ENCODE measurements around the gene TSKS.
"Not testable (repeated sequence)": the region's sequence is repeated elsewhere in the genome, so short reads cannot be mapped to it uniquely, and the experiment has no call there.

The TSKS gene

DNA sequence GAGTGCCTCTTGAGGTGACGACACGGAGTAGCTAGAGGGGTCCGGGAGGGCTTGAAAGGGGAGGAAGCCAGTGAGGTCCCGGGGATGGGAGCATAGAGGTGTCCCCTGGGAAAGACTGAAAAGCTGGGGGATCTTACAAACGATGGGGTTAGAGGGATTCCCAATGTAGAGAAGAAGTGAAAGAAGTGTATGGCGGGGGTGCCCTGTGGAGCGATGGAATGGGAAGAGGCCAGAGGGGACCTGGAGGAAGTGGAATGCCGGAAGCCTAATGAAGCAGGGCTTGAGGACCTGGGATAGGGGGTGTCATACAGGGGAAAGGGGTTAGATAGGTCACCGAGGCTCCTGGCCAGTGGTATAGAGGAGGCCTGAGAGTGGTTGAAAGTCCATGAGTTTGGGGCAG lies 4.3 kb upstream of the TSKS start:
- no peak for DNase-seq (ENCODE audit: low read depth in 1 of 2, low spot score in 1 of 2)

DNA sequence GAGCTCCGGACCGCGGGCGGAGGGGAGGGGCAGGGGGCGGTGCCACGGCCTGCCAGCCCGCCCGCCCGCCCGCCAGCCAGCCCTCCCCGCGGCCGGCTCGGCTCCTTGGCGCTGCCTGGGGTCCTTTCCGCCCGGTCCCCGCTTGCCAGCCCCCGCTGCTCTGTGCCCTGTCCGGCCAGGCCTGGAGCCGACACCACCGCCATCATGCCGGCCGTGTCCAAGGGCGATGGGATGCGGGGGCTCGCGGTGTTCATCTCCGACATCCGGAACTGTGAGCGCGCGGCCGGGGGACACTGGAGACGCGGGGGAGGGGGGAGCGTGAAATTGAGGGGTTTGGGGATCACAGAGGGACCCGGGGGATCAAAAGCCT lies 3.8 kb upstream of the TSKS start, which contains the start of gene AP2A1:
Gene AP2A1, plus strand, starts transcription at position 72 of the 370 bp plus-strand sequence. Its CDS starts 133 bp downstream, at position 205.
- DNase-seq (ENCODE audit: low read depth in 1 of 2, low spot score in 1 of 2): no peak

DNA sequence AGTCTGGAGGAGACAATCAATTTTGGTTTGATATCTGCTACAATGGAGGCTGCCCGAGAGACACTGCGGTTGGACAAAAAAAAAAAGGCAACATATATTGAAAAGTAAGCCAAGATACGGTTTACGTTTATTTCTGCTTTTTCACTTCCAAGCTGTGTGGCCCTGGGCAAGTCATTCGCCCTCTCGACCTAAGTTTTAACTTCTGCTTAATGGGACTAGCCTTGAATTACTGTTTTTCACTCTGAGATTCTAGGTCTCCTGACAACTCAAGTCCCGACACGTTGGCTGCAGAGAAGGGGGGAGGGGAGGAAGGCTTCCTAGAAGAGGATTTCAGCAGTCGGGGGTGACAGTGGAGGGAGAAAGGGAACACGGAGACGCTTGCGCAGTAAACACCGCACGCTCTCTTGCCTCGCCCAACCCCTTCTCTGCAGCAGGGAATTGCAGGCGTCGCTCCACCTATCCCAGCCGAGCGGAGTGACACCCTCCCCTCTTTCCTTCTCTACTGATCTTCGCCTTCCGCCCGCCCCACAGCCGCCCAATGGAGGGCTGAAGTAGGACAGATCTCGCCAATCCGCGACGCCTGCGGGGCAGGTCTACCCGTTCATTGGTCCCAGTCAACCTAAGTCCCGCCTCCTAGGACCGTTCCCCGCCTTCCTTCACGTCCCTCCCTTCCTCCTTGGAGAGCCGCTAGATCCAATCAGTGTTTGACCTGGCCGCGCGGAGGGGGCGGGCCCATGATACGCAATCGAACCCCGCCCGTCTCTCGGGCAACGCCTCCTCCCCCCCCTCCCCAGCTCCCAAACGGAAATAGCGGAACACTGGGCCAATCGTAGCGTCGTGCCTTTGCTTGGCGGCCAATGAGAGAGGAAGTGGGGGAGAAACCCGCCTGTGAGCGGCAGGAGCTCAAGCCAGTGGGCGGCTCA lies 3.2 kb upstream of the TSKS start:
- DNase-seq (ENCODE audit: low read depth in 1 of 2, low spot score in 1 of 2): peak; percentile 97 to 99

DNA sequence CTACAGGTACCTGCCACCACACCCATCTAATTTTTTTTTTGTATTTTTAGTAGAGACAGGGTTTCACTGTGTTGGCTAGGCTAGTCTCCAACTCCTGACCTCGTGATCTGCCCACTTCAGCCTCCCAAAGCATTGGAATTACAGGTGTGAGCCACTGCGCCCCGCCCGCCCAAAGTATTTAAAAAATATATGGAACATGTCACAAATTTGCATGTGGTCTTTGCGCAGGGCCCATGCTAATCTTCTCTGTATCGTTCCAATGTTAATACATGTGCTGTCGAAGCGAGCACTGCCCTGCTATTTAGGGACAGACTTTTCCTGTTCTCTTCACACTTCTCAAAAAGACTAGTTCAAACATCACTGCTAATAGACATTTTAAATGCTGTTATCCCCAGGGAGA lies 1.2 kb upstream of the TSKS start:
- DNase-seq (ENCODE audit: low read depth in 1 of 2, low spot score in 1 of 2): no peak

DNA sequence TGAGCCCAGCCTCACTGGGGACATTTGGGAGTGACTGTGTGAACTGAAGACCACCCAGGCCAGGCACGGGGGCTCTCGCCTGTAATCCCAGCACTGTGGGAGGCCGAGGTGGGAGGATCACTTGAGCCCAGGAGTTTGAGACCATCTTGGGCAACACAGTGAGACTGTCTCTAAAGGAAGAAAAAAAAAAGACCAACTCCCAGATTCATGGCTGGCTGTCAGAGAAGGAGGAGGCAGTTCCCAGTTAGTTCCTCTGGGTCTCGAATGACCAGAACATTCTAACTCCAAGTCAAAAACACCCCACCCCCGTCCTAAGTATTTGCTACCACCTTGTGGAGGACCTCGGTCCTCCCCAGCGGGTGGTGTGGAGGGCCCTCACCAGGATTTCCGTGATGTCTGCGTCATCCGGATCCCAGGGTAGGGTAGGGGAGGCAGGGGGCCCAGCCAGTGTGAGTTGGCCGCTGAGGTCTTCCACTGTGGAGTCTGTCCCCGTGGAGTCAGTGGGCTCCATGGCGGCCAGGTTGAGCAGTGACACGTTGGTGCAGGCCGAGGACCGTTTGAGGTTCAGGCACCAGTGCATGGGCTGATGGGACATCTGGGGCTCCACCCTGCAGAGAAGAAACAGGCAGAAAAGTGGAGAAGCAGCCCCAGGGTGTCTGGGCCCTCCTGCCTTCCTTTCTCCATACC lies 1.3 kb downstream of the TSKS start:
- no peak for DNase-seq (ENCODE audit: low read depth in 1 of 2, low spot score in 1 of 2)

GRCh38 chr19:49761249-49761624 lies 1.9 kb downstream of the TSKS start:
- DNase-seq (ENCODE audit: low read depth in 1 of 2, low spot score in 1 of 2): no peak

DNA sequence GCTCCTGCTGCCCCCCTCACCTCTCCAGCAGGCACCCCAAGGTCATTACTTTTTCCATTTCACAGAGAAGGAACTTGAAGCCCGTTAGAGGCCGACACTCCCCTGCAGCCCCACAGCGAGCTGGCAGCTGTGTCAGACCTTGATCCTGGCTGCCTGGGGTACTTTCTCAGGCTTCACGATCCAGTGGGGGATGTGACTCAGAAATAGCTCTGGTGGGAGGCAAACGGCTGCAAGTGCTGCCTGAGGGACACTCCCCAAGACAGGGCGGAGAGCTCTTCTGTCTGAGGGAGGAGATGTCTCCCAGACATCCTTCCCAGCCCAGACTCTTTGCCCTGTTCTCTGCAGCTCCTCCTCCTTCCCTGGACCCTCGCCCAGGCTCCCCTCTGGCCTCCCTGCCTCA lies 4.8 kb downstream of the TSKS start:
- no peak for DNase-seq (ENCODE audit: low read depth in 1 of 2, low spot score in 1 of 2)

DNA sequence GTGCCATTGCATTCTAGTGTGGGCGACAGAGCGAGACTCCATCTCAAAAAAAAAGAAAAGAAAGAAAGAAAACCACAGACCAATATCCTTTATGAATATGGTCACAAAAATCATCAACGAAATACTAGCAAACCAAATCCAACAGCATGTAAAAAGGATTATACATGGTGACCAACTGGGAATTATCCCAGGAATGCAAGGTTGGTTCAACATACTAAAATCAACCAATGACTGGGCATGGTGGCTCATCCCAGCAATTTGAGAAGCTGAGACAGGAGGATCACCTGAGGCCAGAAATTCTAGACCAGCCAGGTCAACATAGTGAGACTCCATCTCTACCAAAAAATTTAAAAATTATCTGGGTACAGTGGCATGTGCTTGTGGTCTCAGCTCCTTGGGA lies 7.2 kb downstream of the TSKS start:
- DNase-seq (ENCODE audit: low read depth in 1 of 2, low spot score in 1 of 2): no peak

- no peak for DNase-seq (ENCODE audit: low read depth in 1 of 2, low spot score in 1 of 2)
These were observed 10.4 kb downstream of the TSKS start for GRCh38 chr19:49752701-49753100.

DNA sequence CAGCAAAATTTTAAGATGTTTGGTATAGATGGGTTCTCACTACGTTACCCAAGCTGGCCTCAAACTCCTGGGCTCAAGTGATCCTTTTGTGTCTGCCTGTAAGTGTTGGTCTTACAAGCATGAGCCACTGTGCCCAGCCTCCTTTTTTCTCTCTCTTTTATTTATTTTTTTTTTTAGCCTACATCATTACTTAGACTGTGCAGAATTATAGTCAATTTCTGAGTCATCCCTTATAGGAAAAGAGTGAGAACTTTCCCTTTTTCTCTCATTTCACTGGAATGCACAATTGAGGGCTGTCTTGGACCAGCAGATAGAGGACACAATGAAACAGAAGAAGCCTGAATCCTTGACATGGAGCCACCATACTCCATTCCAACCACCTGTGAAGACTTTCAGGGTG lies 13.3 kb downstream of the TSKS start:
- DNase-seq (ENCODE audit: low read depth in 1 of 2, low spot score in 1 of 2): no peak

DNA sequence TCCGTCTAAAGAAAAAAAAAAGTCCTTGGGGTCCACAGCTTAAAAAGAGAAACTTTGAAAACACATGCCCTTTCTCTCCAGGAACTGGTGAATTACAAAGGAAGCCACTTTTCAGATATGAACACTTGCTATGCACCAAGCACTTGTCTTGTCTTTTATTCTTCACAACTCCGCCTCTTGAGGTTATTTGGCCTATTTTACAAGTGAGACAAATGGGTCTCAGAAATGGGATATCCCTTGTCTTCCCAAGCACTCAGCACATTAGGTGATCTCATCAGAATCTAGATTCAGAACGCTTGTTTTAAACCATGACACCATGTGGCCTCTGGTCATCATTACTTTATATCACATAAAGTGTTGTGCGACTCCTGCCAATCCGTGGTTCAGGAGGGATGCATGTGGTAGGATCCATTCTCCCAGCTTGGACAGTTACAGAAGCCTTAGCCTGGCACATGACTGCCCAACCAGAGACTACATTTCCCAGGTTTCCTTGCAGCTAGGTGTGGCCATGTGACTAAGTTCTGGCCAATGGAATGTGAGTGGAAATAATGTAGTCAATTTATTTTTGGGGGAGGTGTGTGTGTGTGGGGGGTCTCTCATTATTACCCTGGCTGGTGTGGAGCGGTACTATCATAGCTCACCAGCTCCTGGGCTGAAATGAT lies 13.9 kb downstream of the TSKS start:
- DNase-seq (ENCODE audit: low read depth in 1 of 2, low spot score in 1 of 2): no peak

DNA sequence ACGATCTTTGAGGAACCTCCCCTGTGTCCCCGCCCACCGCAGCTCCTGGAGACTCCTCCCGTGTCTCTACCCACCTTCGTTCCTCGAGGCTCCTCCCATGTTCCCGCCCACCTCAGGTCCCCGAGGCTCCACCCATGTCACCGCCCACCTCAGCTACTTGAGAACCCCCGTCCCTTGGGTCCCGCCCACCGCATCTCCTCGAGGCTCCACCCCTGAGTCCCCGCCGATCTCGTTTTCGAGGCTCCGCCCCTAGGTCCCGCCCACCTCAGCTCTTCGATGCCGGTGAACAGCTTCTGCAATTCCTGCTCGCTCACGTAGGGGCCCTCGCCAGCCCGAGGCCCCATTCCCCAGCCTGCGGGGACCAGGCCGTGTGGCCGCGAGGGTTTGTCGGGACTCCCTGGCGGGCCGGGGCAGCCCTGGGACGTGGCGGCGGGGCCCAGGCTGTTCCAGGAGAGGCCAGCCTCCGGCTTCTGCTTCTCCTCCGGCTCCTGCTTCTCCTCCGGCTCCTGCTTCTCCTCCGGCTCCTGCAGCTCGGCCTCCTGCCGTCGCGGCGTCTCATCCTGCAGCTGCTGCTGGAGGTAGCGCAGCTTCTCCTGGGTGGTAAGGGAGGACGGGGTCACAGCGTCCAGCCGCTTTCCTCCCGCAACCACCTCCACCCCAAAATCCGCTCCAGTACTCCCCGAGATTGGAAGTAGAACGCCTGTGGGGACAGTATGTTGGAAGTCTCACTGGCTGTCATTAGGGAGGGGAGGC lies 16.7 kb downstream of the TSKS start:
- DNase-seq (ENCODE audit: low read depth in 1 of 2, low spot score in 1 of 2): no peak

DNA sequence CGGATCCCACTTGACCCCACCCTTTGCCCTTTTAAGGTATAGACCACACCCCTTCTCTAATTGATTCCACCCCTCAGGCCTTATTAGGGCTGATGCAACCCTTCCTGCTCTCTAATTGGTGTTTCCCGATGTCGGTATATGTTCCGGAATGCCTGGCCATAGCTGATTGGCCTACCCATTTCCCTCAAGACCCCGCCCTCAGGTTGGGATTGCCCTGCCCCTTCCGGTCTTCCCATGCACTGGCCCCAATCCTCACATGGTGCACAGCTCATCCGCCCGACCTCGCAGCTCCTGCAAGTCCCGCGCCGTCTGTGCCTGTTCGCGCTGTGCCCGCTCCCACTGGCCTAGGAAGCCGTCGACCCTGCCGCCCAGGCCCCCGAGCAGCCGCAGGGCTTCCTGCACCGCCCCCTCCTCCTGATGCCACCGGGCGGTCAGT lies 18.1 kb downstream of the TSKS start:
- no peak for DNase-seq (ENCODE audit: low read depth in 1 of 2, low spot score in 1 of 2)

GRCh38 chr19:49741210-49741844 lies 21.8 kb downstream of the TSKS start:
- DNase-seq (ENCODE audit: low read depth in 1 of 2, low spot score in 1 of 2): no peak

GRCh38 chr19:49739933-49740332 lies 23.2 kb downstream of the TSKS start:
- no peak for DNase-seq (ENCODE audit: low read depth in 1 of 2, low spot score in 1 of 2)

GRCh38 chr19:49739098-49739497 lies 24.0 kb downstream of the TSKS start:
- DNase-seq (ENCODE audit: low read depth in 1 of 2, low spot score in 1 of 2): no peak

DNA sequence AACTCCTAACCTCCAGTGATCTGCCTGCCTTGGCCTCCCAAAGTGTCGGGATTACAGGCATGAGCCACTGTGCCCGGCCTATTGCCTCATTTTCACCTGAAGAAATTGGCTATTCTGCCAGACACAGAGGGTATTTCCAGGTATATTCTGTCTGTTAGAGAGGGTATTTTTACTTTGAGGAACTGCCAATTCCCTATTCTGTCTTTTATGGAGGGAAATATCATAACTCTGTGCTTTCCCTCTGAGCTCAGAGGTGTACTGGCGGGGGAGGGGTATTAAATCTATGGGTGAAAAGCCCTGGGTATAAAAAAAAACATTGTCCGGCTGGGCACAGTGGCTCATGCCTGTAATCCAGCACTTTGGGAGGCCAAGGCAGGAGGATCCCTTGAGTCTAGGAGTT lies 24.8 kb downstream of the TSKS start:
- DNase-seq (ENCODE audit: low read depth in 1 of 2, low spot score in 1 of 2): no peak

DNA sequence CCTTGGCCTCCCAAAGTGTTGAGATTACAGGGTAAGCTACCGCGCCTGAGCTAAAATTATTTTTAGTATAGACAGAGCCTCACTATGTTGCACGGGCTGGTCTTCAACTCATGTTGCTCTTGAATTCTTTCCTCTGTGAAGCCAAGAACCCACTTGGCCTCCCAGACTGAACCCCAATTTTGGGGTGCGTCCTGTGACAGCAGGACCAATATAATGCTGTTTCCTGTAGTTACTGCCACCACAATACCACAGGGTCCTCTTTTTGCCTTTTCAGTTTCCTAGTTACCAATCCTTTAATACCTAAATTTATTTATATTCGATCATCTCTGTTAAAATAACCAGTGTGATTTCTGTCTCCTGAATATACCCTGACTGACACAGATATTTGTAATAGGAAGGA lies 32.9 kb downstream of the TSKS start:
- no peak for DNase-seq (ENCODE audit: low read depth in 1 of 2, low spot score in 1 of 2)

GRCh38 chr19:49727217-49728030 lies 35.7 kb downstream of the TSKS start:
- DNase-seq (ENCODE audit: low read depth in 1 of 2, low spot score in 1 of 2): no peak

GRCh38 chr19:49719420-49719819 lies 43.7 kb downstream of the TSKS start:
- not testable (repeated sequence) for DNase-seq (ENCODE audit: low read depth in 1 of 2, low spot score in 1 of 2)
